ENCODE measurements around the gene LCN12. TPM values are rescaled to one million over a fixed set of nuclear protein-coding genes. Genes with fewer than 3 reads are reported as not detected.

The LCN12 gene
- total and polyA plus RNA-seq, 2 experiments from 2014 or later: 11.4 to 19.7 TPM

DNA sequence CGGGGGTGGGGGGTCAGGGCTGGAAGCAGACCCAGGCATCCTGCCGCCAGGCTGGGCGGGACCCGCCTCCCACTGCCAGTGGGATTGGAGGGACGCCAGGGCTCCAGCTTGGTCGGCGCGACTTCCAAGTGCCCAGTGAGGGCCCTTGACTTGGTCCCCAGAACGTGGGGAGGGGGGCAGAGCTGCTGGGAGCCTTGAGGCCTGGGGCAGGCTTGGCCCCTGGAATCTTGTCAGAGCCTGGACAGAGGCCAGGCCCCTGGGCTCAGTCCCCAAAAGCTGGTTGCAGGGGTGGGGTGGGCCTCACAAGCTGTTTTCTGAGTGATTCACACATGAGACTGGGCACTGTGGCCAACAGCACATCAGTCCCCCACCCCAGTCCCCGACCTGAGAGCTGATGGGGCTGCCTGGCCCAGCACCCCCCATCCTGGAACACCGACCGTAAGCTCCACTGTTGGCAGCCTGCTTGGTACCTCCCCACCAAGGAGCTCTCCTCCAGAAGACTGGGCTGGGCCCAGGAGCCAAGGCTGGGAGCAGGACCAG is 43.8 kb downstream of the LCN12 start:
- no peaks in the 10 kb centered on the region for H3K36me3 ChIP-seq
- H3K9me3 ChIP-seq (ENCODE audit: low read depth): no peaks in the 10 kb centered on the region
- H3K4me1 ChIP-seq (ENCODE audit: low read depth): peaks cover 5% of the 10 kb centered on the region
- no peak overlapping the region for H3K27ac ChIP-seq
- DNase-seq (ENCODE audit: low read depth in 1 of 2, low spot score in 1 of 2): no peak
- TF ChIP-seq, protein P1, sequence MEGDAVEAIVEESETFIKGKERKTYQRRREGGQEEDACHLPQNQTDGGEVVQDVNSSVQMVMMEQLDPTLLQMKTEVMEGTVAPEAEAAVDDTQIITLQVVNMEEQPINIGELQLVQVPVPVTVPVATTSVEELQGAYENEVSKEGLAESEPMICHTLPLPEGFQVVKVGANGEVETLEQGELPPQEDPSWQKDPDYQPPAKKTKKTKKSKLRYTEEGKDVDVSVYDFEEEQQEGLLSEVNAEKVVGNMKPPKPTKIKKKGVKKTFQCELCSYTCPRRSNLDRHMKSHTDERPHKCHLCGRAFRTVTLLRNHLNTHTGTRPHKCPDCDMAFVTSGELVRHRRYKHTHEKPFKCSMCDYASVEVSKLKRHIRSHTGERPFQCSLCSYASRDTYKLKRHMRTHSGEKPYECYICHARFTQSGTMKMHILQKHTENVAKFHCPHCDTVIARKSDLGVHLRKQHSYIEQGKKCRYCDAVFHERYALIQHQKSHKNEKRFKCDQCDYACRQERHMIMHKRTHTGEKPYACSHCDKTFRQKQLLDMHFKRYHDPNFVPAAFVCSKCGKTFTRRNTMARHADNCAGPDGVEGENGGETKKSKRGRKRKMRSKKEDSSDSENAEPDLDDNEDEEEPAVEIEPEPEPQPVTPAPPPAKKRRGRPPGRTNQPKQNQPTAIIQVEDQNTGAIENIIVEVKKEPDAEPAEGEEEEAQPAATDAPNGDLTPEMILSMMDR (IDR thresholded peaks at IDR 0.05; ENCODE audit: low read depth, low read length): no peak
- peaks cover 41% of the 10 kb centered on the region for H3K27me3 ChIP-seq
- H3K4me3 ChIP-seq: no peak overlapping the region

GRCh38 chr9:136996361-136997292 is 44.6 kb downstream of the LCN12 start, which contains the start of gene CLIC3:
Gene CLIC3, minus strand, starts transcription at chr9:136996568. Its CDS starts 25 bp downstream, at chr9:136996543.
- Histone ChIP-seq H3K36me3 (no peaks in the 10 kb centered on the region), H3K27ac (no peak within 1 kb of the TSS), H3K27me3 (peaks cover 41% of the 10 kb centered on the region), H3K9me3 (ENCODE audit: low read depth) (no peaks in the 10 kb centered on the region), H3K4me3 (no peak within 1 kb of the TSS), H3K4me1 (ENCODE audit: low read depth) (peaks cover 5% of the 10 kb centered on the region)
- no peak for DNase-seq (ENCODE audit: low read depth in 1 of 2, low spot score in 1 of 2)
- TF ChIP-seq, protein P1 (IDR thresholded peaks at IDR 0.05; ENCODE audit: low read depth, low read length): no peak

DNA sequence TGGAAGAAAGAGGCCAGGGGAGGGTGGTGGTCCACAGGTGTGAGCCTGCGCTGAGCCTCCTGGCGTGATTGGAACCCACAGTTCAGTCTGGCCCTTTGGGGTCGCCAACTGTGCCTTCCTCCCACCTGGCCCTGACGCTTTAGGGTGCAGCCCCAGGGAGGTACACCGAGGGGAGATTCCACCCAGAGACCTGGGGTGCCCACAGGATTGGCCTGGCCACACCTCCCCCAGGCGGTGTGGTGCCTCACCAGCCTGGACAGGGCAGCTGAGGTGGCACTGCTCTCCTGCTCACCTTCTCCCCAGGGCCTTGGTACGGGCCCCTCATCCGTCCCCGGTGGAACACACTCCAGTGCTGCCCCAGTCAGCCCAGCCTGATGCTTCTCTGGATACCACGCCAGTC is 45.3 kb downstream of the LCN12 start:
- H3K4me1 ChIP-seq (ENCODE audit: low read depth): peaks cover 5% of the 10 kb centered on the region
- TF ChIP-seq, protein P1 (IDR thresholded peaks at IDR 0.05; ENCODE audit: low read depth, low read length): no peak

GRCh38 chr9:136997830-136998234 is 45.8 kb downstream of the LCN12 start:
- peaks cover 41% of the 10 kb centered on the region for H3K27me3 ChIP-seq
- no peaks in the 10 kb centered on the region for H3K36me3 ChIP-seq
- peaks cover 3% of the 10 kb centered on the region for H3K4me1 ChIP-seq (ENCODE audit: low read depth)
- no peak overlapping the region for H3K4me3 ChIP-seq
- H3K9me3 ChIP-seq (ENCODE audit: low read depth): no peaks in the 10 kb centered on the region
- TF ChIP-seq, protein P1 (IDR thresholded peaks at IDR 0.05; ENCODE audit: low read depth, low read length): no peak
- no peak overlapping the region for H3K27ac ChIP-seq
- no peak for DNase-seq (ENCODE audit: low read depth in 1 of 2, low spot score in 1 of 2)

More for the DNA sequence above, 45.3 kb downstream of the LCN12 start:
- Histone ChIP-seq H3K27me3 (peaks cover 41% of the 10 kb centered on the region), H3K36me3 (no peaks in the 10 kb centered on the region), H3K27ac (no peak overlapping the region), H3K9me3 (ENCODE audit: low read depth) (no peaks in the 10 kb centered on the region), H3K4me3 (no peak overlapping the region)
- DNase-seq (ENCODE audit: low read depth in 1 of 2, low spot score in 1 of 2): no peak

GRCh38 chr9:137000177-137000930 is 48.3 kb downstream of the LCN12 start:
- Histone ChIP-seq H3K4me1 (ENCODE audit: low read depth) (no peaks in the 10 kb centered on the region), H3K4me3 (no peak overlapping the region), H3K9me3 (ENCODE audit: low read depth) (no peaks in the 10 kb centered on the region), H3K27me3 (peaks cover 20% of the 10 kb centered on the region), H3K36me3 (no peaks in the 10 kb centered on the region), H3K27ac (no peak overlapping the region)
- peak in 1 of 2 donors; percentile 74 for DNase-seq (ENCODE audit: low read depth in 1 of 2, low spot score in 1 of 2)
- TF ChIP-seq, protein P1 (IDR thresholded peaks at IDR 0.05; ENCODE audit: low read depth, low read length): no peak
